Mesothelial cell of epicardium (in vitro differentiated cells): Measurements from ENCODE around the gene HNRNPM. TPM values are rescaled to one million over a fixed set of nuclear protein-coding genes. Genes with fewer than 3 reads are reported as not detected.

Source experiments
- DNase-seq, 2 experiments: peaks; one replicate each; pipeline ENCODE4 v3.0.0; 2021; ENCODE audit warnings: low spot score in 2 of 2; ENCODE audit not compliant: unreplicated experiment in 2 of 2
- H3K27ac Mint-ChIP-seq: 2 replicates; pipeline ENCODE4 v1.8.0; 2021; ENCODE audit warnings: mixed read lengths
- H3K27me3 Mint-ChIP-seq: 2 replicates; pipeline ENCODE4 v1.8.0; 2021; ENCODE audit warnings: low read depth, mixed read lengths
- H3K36me3 Mint-ChIP-seq: 2 replicates; pipeline ENCODE4 v1.8.0; 2021; ENCODE audit warnings: mixed read lengths
- H3K4me1 Mint-ChIP-seq: 2 replicates; pipeline ENCODE4 v1.8.0; 2021; ENCODE audit warnings: mixed read lengths
- H3K4me3 Mint-ChIP-seq: 2 replicates; pipeline ENCODE4 v1.8.0; 2021; ENCODE audit warnings: mild to moderate bottlenecking, moderate library complexity, mixed read lengths
- H3K9me3 Mint-ChIP-seq: 2 replicates; pipeline ENCODE4 v1.8.0; 2021; ENCODE audit warnings: mixed read lengths
- CTCF ChIP-seq: fragments of 200-600 bp; sonication (generic); IDR thresholded peaks from one replicate; pipeline ENCODE4 v1.5.0; 2021; ENCODE audit warnings: antibody characterized with exemption; ENCODE audit not compliant: unreplicated experiment
- total RNA-seq: library from RNA; stranded (reverse); gene quantifications from 3 replicates; pipeline ENCODE4 v1.2.1, GENCODE V29; 2021

The HNRNPM gene
- total RNA-seq, 1 donor from 2014 or later: 249 TPM

- no peak for TF ChIP-seq CTCF
- Mint-ChIP-seq H3K4me3 (peak overlapping the region; percentile 20), H3K36me3 (peaks cover 10% of the 10 kb centered on the region), H3K27me3 (no peaks in the 10 kb centered on the region), H3K4me1 (peaks cover 14% of the 10 kb centered on the region), H3K27ac (no peak overlapping the region), H3K9me3 (peaks cover 5% of the 10 kb centered on the region)
- DNase-seq: no peak
Observed at GRCh38 chr19:8528500-8528899, 83.7 kb downstream of the HNRNPM start.

- Mint-ChIP-seq H3K27ac (no peak overlapping the region), H3K27me3 (no peaks in the 10 kb centered on the region), H3K9me3 (peaks cover 5% of the 10 kb centered on the region), H3K36me3 (peaks cover 10% of the 10 kb centered on the region), H3K4me1 (peaks cover 14% of the 10 kb centered on the region), H3K4me3 (no peak overlapping the region)
- no peak for TF ChIP-seq CTCF
- DNase-seq: no peak
Observed at GRCh38 chr19:8529369-8530006, 84.7 kb downstream of the HNRNPM start.

- no peak for TF ChIP-seq CTCF
- H3K27me3 Mint-ChIP-seq: no peaks in the 10 kb centered on the region
- peaks cover 14% of the 10 kb centered on the region for H3K4me1 Mint-ChIP-seq
- H3K9me3 Mint-ChIP-seq: peaks cover 5% of the 10 kb centered on the region
- no peak for DNase-seq
- no peak overlapping the region for H3K4me3 Mint-ChIP-seq
- no peak overlapping the region for H3K27ac Mint-ChIP-seq
- H3K36me3 Mint-ChIP-seq: peaks cover 10% of the 10 kb centered on the region
Observed at GRCh38 chr19:8530061-8530679, 85.4 kb downstream of the HNRNPM start.

- Mint-ChIP-seq H3K27ac (no peak overlapping the region), H3K36me3 (peaks cover 10% of the 10 kb centered on the region), H3K4me3 (no peak overlapping the region), H3K27me3 (no peaks in the 10 kb centered on the region), H3K4me1 (peaks cover 14% of the 10 kb centered on the region), H3K9me3 (peaks cover 5% of the 10 kb centered on the region)
- no peak for DNase-seq
- TF ChIP-seq CTCF: no peak
Observed at GRCh38 chr19:8531470-8531869, 86.7 kb downstream of the HNRNPM start.

GRCh38 chr19:8532225-8532624 lies 87.5 kb downstream of the HNRNPM start:
- no peak for TF ChIP-seq CTCF

More at GRCh38 chr19:8532225-8532624, 87.5 kb downstream of the HNRNPM start:
- Mint-ChIP-seq H3K27me3 (no peaks in the 10 kb centered on the region), H3K9me3 (peaks cover 5% of the 10 kb centered on the region), H3K36me3 (peaks cover 8% of the 10 kb centered on the region), H3K4me1 (peaks cover 8% of the 10 kb centered on the region), H3K27ac (no peak overlapping the region), H3K4me3 (no peak overlapping the region)
- no peak for DNase-seq
